ENCODE measurements around the gene H6PD.
A peak's percentile ranks its signal among the peaks of the same experiment; 100 is the strongest.

The H6PD gene

DNA sequence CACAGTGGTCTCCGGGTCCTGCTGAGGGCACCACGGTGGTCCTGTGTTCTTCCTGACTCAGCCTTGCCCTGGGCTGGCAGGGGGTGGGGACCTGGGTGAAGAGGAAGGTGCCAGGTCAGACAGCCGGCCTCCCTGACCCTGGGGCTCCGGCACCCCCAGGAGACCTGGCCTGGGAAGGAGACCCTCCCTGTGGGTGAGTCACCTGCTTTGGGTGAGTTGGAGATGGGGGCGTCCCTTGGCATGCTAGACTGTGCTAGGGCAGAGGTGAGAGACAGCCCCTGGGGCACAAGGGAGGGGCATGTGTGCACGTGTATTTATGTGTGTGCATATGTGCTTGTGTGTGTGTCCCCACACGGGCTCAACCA lies 81.5 kb downstream of the H6PD start:
- Mint-ChIP-seq H3K4me1 (peaks cover 29% of the 10 kb centered on the region), H3K36me3 (no peaks in the 10 kb centered on the region), H3K27me3 (no peaks in the 10 kb centered on the region), H3K27ac (peak overlapping the region; percentile 95), H3K9me3 (no peaks in the 10 kb centered on the region), H3K4me3 (no peak overlapping the region)

DNA sequence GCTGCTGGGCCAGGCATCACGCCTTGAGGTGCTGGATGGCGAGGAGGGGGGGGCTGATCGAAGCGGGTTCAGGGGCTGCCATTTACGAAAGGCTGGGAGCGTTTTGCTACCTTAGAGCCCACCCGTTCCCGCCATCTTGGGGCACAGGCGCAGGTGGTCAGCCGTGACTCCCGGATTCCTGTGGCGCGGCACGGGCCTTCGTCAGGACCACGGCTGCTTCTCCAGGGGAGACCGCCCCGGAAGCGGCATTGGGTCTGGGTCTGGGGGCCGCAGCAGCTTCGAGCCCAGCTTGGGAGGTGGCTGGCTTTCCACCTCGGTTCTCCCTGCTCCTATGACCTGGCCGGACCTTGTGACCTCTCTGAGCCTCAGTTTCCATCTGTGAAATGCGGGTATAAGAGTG lies 81.9 kb downstream of the H6PD start:
- H3K4me1 Mint-ChIP-seq = peaks cover 29% of the 10 kb centered on the region
- H3K36me3 Mint-ChIP-seq = no peaks in the 10 kb centered on the region
- no peaks in the 10 kb centered on the region for H3K9me3 Mint-ChIP-seq
- no peaks in the 10 kb centered on the region for H3K27me3 Mint-ChIP-seq
- H3K4me3 Mint-ChIP-seq = no peak overlapping the region
- peak overlapping the region; percentile 55 for H3K27ac Mint-ChIP-seq

DNA sequence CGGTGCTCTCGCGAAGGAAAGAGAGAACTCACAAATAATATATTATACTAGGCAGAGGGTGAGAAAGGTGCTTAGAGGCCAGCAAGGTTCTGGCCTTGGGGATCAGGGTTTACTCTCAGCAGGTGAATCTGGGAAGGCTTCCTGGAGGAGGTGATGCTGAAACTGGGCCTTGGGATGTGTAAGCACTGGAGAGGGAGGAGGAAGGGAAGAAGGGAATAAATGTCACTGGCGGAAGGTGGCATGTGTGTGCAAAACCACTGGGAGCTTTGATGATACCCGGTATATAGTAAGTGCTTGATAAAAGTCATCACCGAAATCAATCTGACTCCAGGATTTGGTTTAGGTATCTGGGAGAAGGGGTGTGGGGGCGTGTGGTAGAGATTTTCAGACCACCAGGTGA lies 82.5 kb downstream of the H6PD start:
- H3K27me3 Mint-ChIP-seq = no peaks in the 10 kb centered on the region
- H3K27ac Mint-ChIP-seq = no peak overlapping the region
- H3K4me1 Mint-ChIP-seq = peaks cover 29% of the 10 kb centered on the region
- H3K9me3 Mint-ChIP-seq = no peaks in the 10 kb centered on the region
- H3K36me3 Mint-ChIP-seq = no peaks in the 10 kb centered on the region
- H3K4me3 Mint-ChIP-seq = no peak overlapping the region

DNA sequence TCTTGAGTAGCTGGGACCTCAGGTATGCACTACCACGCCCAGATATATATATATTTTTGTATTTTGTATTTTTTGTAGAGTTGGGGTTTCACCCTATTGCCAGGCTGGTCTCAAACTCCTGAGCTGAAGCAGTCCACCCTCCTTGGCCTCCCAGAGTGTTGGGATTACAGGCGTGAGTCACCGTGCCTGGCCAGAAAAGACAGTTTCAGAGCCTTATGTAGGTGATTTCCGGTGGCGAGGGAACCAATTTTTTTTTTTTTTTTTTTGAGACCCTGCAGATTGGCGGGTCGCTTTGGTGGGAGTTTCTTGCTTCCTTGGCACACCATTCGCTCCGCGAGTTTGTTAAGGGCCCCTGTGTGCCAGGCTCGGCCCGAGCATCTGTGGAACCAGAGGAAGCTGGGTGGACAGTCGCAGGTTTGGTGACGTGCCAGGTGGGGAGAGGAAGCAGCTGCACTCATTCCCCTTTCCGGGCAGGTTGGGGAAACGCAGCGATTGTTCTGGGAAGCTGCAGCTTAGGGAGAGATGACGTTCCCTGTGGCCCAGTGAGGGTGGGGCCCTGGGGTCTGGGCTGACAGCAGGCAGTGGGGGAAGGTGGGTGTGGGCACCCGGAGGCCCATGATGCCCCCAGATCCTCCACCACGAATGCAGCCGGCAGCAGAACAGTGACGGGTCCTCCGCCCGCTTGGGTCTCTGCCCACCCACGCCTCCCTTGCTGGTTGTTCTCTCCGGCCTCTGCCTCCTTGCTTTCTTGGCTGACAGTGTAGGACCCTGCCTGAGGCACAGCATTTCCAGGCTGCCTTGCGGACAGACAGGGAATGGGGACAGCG lies 83.2 kb downstream of the H6PD start:
- Mint-ChIP-seq H3K27me3 (no peaks in the 10 kb centered on the region), H3K9me3 (no peaks in the 10 kb centered on the region), H3K4me3 (no peak overlapping the region), H3K4me1 (peaks cover 29% of the 10 kb centered on the region), H3K27ac (no peak overlapping the region), H3K36me3 (no peaks in the 10 kb centered on the region)

DNA sequence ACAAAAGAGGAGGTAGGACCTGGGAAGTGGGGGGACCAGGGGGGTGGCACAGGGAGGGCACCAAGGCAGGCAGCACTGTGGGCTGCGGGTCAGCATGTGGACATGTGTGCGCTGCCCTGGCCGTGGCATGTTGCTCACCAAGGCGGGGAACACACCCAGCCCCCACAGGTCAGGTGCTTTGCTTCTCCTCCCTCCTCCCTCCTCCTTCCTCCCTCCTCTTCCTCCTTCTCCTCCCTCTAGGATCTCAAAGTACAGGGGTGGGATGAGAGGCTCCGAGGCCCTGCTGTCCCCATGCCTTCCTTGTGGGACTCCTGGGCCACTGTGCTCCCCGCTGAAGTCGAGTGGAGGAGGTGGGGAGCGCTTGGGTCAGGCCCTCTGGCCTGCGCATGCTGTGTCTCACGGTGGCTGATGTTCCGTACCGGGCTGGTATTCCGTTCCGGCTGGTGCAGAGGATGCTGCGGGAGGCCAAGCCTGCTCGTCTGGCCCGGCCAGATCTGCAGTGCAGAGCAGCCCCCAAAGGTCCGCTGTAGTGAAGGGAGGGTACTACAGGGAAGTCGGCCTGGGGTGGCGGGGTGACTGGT lies 84.7 kb downstream of the H6PD start:
- Mint-ChIP-seq H3K27me3 (no peaks in the 10 kb centered on the region), H3K4me1 (peaks cover 27% of the 10 kb centered on the region), H3K9me3 (no peaks in the 10 kb centered on the region), H3K27ac (no peak overlapping the region), H3K36me3 (no peaks in the 10 kb centered on the region), H3K4me3 (no peak overlapping the region)

DNA sequence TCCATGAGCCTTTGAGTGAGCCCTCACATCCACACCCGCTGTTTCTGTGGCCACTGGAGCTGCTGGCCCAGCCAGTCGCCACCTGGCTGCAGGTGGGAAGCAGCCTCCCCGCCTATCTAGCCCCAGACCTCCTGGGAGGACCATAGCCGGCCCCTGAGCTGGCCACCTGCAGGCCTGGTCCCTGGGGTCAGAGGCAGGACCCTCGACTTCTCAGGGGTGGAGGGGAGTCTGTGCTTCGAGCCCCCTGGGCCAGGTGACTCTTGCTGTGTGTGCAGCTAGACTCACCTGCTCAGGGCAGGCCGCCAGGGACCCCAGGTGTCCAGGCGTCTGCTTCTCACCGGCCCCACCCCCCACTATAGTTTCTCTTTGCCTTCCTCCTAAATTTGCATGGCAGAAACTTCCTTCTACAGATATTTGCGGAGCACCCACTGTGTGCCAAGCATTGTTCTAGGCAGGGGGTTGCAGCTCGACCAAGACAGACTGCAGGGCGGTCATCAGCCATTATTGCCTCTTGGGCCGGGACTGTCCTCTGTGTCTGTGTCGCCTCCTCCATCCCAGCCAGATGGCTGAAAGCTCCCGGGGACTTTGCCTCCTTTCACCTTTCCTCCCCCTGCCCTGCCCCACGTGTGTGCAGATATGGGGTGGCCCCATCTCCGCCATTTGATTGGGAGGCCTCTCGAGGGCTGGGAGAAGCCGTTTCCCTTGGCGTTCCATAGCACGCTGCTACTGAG lies 85.4 kb downstream of the H6PD start:
- Mint-ChIP-seq H3K36me3 (no peaks in the 10 kb centered on the region), H3K4me1 (peaks cover 20% of the 10 kb centered on the region), H3K9me3 (no peaks in the 10 kb centered on the region), H3K4me3 (no peak overlapping the region), H3K27me3 (no peaks in the 10 kb centered on the region), H3K27ac (no peak overlapping the region)
